Right atrium auricular region (tissue), 2 donors: ENCODE measurements around the gene KCNH1. TPM values are rescaled to one million over a fixed set of nuclear protein-coding genes. Genes with fewer than 3 reads are reported as not detected.

Source experiments
- DNase-seq: peaks from one replicate; pipeline ENCODE4 v3.0.0-alpha.2; 2019; ENCODE audit warnings: low spot score
- H3K27ac ChIP-seq, 2 donors: fragments of 200-600 bp; sonication (generic); 1 replicate in 1 of 2; 2 replicates in 1 of 2; pipeline ENCODE4 v1.5.1; 2016 to 2019
- H3K27me3 ChIP-seq, 2 donors: fragments of 200-600 bp; sonication (generic); one replicate each; pipeline versions ENCODE4 v1.5.1 to v1.6.0; 2017 to 2019
- H3K36me3 ChIP-seq: fragments of 200-600 bp; sonication (generic); one replicate; pipeline ENCODE4 v1.5.1; 2016
- H3K4me1 ChIP-seq, 2 donors: fragments of 200-600 bp; sonication (generic); one replicate each; pipeline versions ENCODE4 v1.5.1 to v1.6.0; 2017 to 2019
- H3K4me3 ChIP-seq, 2 donors: fragments of 200-600 bp; sonication (generic); 1 replicate in 1 of 2; 2 replicates in 1 of 2; pipeline ENCODE4 v1.5.1; 2017 to 2019; ENCODE audit warnings: mild to moderate bottlenecking in 1 of 2, moderate library complexity in 1 of 2
- H3K9me3 ChIP-seq, 2 donors: fragments of 200-600 bp; sonication (generic); one replicate each; pipeline ENCODE4 v1.5.1; 2019
- total RNA-seq, 2 donors: library from RNA; depleted of rRNA; stranded (reverse); fragments of >200 nt; gene quantifications; one replicate each; pipeline ENCODE4 v1.1.0, GENCODE V29; 2016
- TF ChIP-seq, protein P1 (sequence below), 2 donors: fragments of 200-600 bp; sonication (generic); IDR thresholded peaks; one replicate each; pipeline ENCODE4 v1.5.1; 2019; ENCODE audit warnings: antibody characterized with exemption in 2 of 2

KCNH1 gene
- total RNA-seq, 2 donors from 2014 or later = not detected

DNA sequence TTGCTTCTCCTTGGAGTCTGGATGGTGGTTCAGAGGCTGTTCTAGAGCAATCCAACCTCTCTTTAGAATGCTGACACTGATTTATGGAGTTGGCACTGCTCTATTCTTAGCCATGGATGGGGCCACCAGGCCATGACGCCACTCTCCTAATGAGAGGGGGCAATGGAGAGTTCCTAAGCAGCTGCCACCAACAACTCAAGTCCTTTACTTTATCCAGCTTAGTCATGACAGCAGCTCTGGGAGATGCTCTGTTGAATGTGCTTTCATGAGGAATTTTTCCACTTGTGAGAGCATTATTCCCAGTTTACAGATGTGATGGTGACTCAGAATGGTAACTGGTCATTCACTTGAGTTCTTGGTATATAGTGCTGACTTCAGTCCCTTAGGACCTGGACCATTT lies 438.9 kb downstream of the KCNH1 start:
- H3K27ac ChIP-seq = no peak overlapping the region
- no peaks in the 10 kb centered on the region for H3K27me3 ChIP-seq
- no peak overlapping the region for H3K4me3 ChIP-seq
- H3K9me3 ChIP-seq = no peaks in the 10 kb centered on the region
- H3K4me1 ChIP-seq = no peaks in the 10 kb centered on the region
- no peak for DNase-seq
- no peaks in the 10 kb centered on the region for H3K36me3 ChIP-seq
- TF ChIP-seq, protein P1, sequence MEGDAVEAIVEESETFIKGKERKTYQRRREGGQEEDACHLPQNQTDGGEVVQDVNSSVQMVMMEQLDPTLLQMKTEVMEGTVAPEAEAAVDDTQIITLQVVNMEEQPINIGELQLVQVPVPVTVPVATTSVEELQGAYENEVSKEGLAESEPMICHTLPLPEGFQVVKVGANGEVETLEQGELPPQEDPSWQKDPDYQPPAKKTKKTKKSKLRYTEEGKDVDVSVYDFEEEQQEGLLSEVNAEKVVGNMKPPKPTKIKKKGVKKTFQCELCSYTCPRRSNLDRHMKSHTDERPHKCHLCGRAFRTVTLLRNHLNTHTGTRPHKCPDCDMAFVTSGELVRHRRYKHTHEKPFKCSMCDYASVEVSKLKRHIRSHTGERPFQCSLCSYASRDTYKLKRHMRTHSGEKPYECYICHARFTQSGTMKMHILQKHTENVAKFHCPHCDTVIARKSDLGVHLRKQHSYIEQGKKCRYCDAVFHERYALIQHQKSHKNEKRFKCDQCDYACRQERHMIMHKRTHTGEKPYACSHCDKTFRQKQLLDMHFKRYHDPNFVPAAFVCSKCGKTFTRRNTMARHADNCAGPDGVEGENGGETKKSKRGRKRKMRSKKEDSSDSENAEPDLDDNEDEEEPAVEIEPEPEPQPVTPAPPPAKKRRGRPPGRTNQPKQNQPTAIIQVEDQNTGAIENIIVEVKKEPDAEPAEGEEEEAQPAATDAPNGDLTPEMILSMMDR (IDR thresholded peaks at IDR 0.05) = no peak

DNA sequence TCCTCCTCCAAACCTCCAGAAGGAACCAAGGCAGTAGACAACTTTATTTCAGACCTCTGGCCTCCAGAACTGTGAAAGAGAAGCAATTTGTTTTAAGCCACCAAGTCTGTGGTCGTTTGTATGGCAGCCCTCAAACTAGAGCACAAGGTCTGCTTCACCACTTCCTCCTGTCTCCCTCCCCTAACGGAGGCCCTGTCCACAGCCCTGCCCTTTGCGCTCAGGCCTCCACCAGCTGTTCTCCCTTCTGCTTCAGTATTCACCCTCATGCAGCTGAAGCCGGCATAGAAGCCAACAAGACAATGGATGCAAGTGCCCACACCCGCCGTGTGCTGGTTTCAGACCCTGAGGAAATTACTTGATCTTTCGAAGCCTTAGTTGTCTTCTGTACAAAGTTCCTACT lies 441.2 kb downstream of the KCNH1 start:
- TF ChIP-seq, protein P1 (IDR thresholded peaks at IDR 0.05) = no peak
- Histone ChIP-seq H3K27me3 (no peaks in the 10 kb centered on the region), H3K36me3 (no peaks in the 10 kb centered on the region), H3K4me1 (no peaks in the 10 kb centered on the region), H3K4me3 (no peak overlapping the region), H3K9me3 (no peaks in the 10 kb centered on the region), H3K27ac (no peak overlapping the region)
- DNase-seq = no peak

DNA sequence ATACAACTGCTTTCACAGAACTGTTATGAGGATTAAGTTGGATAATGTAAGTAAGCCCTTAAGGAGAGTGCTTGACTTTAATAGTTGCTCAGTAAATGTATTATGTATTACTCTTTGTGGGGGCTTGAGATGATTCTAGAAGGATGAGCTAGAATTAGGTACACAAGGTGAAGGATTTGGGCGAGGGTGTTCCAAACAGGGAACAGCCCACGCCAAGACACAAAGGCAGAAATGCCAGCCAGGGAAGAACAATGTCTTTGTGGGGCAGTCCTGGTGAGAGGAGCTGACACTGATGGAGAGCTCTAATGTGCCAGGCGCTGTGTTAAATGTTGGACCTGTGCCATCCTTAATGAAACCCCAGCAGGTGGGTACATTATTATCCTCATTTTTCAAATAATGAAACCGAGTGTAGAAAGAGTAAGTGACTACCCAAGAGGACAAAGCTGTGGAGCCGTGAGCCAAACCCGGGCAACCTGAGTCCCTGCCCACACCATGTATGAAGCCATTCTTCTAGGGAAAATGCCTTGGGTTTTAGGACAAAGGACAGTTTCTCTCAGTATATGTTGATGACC lies 442.8 kb downstream of the KCNH1 start:
- TF ChIP-seq, protein P1 (IDR thresholded peaks at IDR 0.05) = no peak
- no peak for DNase-seq
- no peaks in the 10 kb centered on the region for H3K4me1 ChIP-seq
- H3K4me3 ChIP-seq = no peak overlapping the region
- H3K9me3 ChIP-seq = no peaks in the 10 kb centered on the region
- H3K36me3 ChIP-seq = no peaks in the 10 kb centered on the region
- no peaks in the 10 kb centered on the region for H3K27me3 ChIP-seq
- no peak overlapping the region for H3K27ac ChIP-seq

DNA sequence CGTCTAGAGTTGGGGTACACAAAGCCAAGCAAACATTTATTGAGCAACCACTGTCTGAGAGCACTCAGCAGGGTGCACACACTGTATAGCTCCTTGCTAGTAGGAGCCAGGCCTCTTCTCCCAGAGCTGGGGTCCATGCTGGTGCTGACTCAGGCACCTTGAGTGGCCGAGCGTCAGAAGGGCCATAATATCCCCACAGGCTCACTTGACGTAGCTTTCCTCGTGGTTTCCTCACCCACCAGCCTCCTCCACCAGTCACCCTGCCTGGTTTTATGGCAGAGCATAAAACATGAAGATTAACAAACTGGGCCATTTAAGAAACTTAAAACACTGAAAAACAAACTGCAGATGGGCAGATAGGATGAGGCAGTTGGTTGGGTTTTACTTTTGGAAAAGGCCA lies 443.7 kb downstream of the KCNH1 start:
- Histone ChIP-seq H3K27ac (no peak overlapping the region), H3K27me3 (no peaks in the 10 kb centered on the region), H3K36me3 (no peaks in the 10 kb centered on the region), H3K4me1 (no peaks in the 10 kb centered on the region), H3K4me3 (no peak overlapping the region), H3K9me3 (no peaks in the 10 kb centered on the region)
- TF ChIP-seq, protein P1 (IDR thresholded peaks at IDR 0.05) = no peak
- no peak for DNase-seq

DNA sequence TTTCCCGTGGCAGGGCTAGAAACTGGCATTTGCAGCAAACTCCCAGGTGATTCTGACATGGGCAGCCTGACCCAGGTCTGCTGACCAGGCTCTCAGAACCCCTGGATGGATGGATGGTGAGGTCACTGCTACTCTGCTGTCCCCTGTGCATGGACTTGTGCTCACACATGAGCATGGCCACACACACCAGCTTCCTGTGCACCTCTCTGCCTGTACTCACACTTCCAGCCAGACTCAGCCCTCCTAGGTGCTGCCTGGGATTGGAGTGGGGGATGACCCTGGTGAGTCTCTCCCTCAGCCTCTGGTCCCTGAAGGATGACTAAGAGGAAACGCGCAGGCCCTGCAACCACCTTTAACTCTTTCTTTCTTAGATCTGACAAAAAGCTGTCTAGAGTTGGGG lies 444.1 kb downstream of the KCNH1 start:
- DNase-seq = no peak
- TF ChIP-seq, protein P1 (IDR thresholded peaks at IDR 0.05) = no peak
- Histone ChIP-seq H3K4me3 (no peak overlapping the region), H3K36me3 (no peaks in the 10 kb centered on the region), H3K27ac (no peak overlapping the region), H3K4me1 (no peaks in the 10 kb centered on the region), H3K27me3 (no peaks in the 10 kb centered on the region), H3K9me3 (no peaks in the 10 kb centered on the region)
